ENCODE measurements around the gene MROH8.
"Not testable (repeated sequence)": the region's sequence is repeated elsewhere in the genome, so short reads cannot be mapped to it uniquely, and the experiment has no call there.

- not testable (repeated sequence) for TF ChIP-seq CTCF (IDR thresholded peaks at IDR 0.05; ENCODE audit: poor library complexity, severe bottlenecking); POLR2AphosphoS5 (IDR thresholded peaks at IDR 0.05); RAD21 (conservative IDR thresholded peaks at IDR 0.05); TAF1 (IDR thresholded peaks at IDR 0.05; ENCODE audit: low read depth); SMC3 (conservative IDR thresholded peaks at IDR 0.05; ENCODE audit: poor library complexity)
Observed at GRCh38 chr20:37069563-37069962, 109.8 kb downstream of the MROH8 start.
